IMR-90 (cell line): ENCODE data around the gene TYW5. TPM values are rescaled to one million over a fixed set of nuclear protein-coding genes. Genes with fewer than 3 reads are reported as not detected.

Experiments used
- ATAC-seq: fragments of 200-7000 bp; cut with Tn5 transposase; 2 replicates; pipeline ENCODE4 v1.9.1; 2020; ENCODE audit warnings: low read depth, mild to moderate bottlenecking, moderate library complexity
- BruUV-seq: library from RNA; stranded (reverse); fragments of 400-500 nt; replicated peaks from 2 replicates; lab custom pipeline; 2021; lab: Mats Ljungman, UMichigan
- CTCF ChIA-PET: fragments of 300-600 bp; formaldehyde crosslinking; extraction: SDS; loops from one replicate; lab custom pipeline; 2021; ENCODE audit warnings: antibody characterized with exemption; lab: Yijun Ruan, JAX
- POLR2A ChIA-PET: fragments of 300-600 bp; sonication (Branson Sonifier 250); formaldehyde crosslinking; loops from one replicate; lab custom pipeline; 2022; ENCODE audit warnings: antibody characterized with exemption; ENCODE audit not compliant: unreplicated experiment; lab: Charles Lee
- DNase-seq: peaks from one replicate; pipeline ENCODE4 v3.0.0; 2013
- H2AFZ ChIP-seq: replicated peaks from 2 replicates; pipeline ENCODE3; 2013; ENCODE audit warnings: low read length, mild to moderate bottlenecking; ENCODE audit not compliant: poor library complexity
- H2AK5ac ChIP-seq: 2 replicates; pipeline ENCODE4 v1.6.1; 2013; ENCODE audit warnings: low read depth, low read length, inconsistent platforms
- H2AK9ac ChIP-seq: replicated peaks from 2 replicates; pipeline ENCODE3; 2013; ENCODE audit warnings: mild to moderate bottlenecking, low read depth, low read length, moderate library complexity; ENCODE audit not compliant: poor library complexity
- H2BK120ac ChIP-seq: 2 replicates; pipeline ENCODE4 v1.6.1; 2013; ENCODE audit warnings: low read depth, low read length, inconsistent platforms
- H2BK15ac ChIP-seq: 3 replicates; pipeline ENCODE4 v1.6.1; 2013; ENCODE audit warnings: low read depth, low read length, inconsistent platforms
- H2BK20ac ChIP-seq: 2 replicates; pipeline ENCODE4 v1.6.1; 2013; ENCODE audit warnings: low read depth, mild to moderate bottlenecking, inconsistent platforms, low read length, moderate library complexity
- H2BK5ac ChIP-seq: 2 replicates; pipeline ENCODE4 v1.6.1; 2013; ENCODE audit warnings: mild to moderate bottlenecking, low read depth, low read length, inconsistent platforms; ENCODE audit not compliant: poor library complexity, severe bottlenecking
- H3K14ac ChIP-seq: replicated peaks from 2 replicates; pipeline ENCODE4 v1.6.1; 2013; ENCODE audit warnings: low read depth, low read length, inconsistent platforms
- H3K18ac ChIP-seq: 2 replicates; pipeline ENCODE4 v1.6.1; 2013; ENCODE audit warnings: low read depth, low read length, control low read depth
- H3K23ac ChIP-seq: 2 replicates; pipeline ENCODE4 v1.6.1; 2013; ENCODE audit warnings: low read depth, low read length, inconsistent platforms
- H3K27ac ChIP-seq: 2 replicates; pipeline ENCODE4 v1.5.1; 2013; ENCODE audit warnings: mild to moderate bottlenecking, control low read depth, low read length; ENCODE audit not compliant: insufficient read depth
- H3K27me3 ChIP-seq: 2 replicates; pipeline ENCODE4 v1.6.1; 2013; ENCODE audit warnings: low read length; ENCODE audit not compliant: control insufficient read depth, insufficient read depth
- H3K36me3 ChIP-seq: 2 replicates; pipeline ENCODE4 v1.6.1; 2013; ENCODE audit warnings: low read length, mixed read lengths; ENCODE audit not compliant: control insufficient read depth, insufficient read depth
- H3K4ac ChIP-seq: 2 replicates; pipeline ENCODE4 v1.6.1; 2013; ENCODE audit warnings: low read depth, low read length, inconsistent platforms
- H3K4me1 ChIP-seq: 2 replicates; pipeline ENCODE4 v1.6.1; 2013; ENCODE audit warnings: low read length, mixed read lengths; ENCODE audit not compliant: control insufficient read depth, insufficient read depth
- H3K4me2 ChIP-seq: 2 replicates; pipeline ENCODE4 v1.6.1; 2013; ENCODE audit warnings: low read depth, mild to moderate bottlenecking, control low read depth, low read length, moderate library complexity
- H3K4me3 ChIP-seq: 2 replicates; pipeline ENCODE4 v1.5.1; 2013; ENCODE audit warnings: low read depth, mild to moderate bottlenecking, control low read depth, low read length, moderate library complexity; ENCODE audit not compliant: insufficient read depth
- H3K56ac ChIP-seq: 2 replicates; pipeline ENCODE4 v1.6.1; 2013; ENCODE audit warnings: low read length, inconsistent platforms; ENCODE audit not compliant: insufficient read depth; ENCODE audit errors: extremely low read depth
- H3K79me1 ChIP-seq, 2 experiments: 2 replicates each; pipeline ENCODE4 v1.6.1; 2013; ENCODE audit warnings: low read length in 2 of 2, inconsistent platforms in 1 of 2, low read depth in 1 of 2
- H3K9ac ChIP-seq: 2 replicates; pipeline ENCODE4 v1.6.1; 2013; ENCODE audit warnings: low read depth, low read length, control low read depth
- H3K9me1 ChIP-seq: 2 replicates; pipeline ENCODE4 v1.6.1; 2013; ENCODE audit warnings: low read length, inconsistent platforms; ENCODE audit not compliant: insufficient read depth
- H3K9me3 ChIP-seq: 2 replicates; pipeline ENCODE4 v1.6.1; 2013; ENCODE audit warnings: low read length; ENCODE audit not compliant: control insufficient read depth, insufficient read depth
- H4K20me1 ChIP-seq: 2 replicates; pipeline ENCODE4 v1.6.1; 2013; ENCODE audit warnings: low read length, inconsistent platforms; ENCODE audit not compliant: insufficient read depth
- H4K5ac ChIP-seq: 2 replicates; pipeline ENCODE4 v1.6.1; 2013; ENCODE audit warnings: mild to moderate bottlenecking, low read depth, low read length, control low read depth
- H4K8ac ChIP-seq, 2 experiments: 2 replicates each; pipeline ENCODE4 v1.6.1; 2013; ENCODE audit warnings: low read depth in 2 of 2, low read length in 2 of 2, control low read depth in 1 of 2, inconsistent platforms in 1 of 2
- H4K91ac ChIP-seq: 2 replicates; pipeline ENCODE4 v1.6.1; 2013; ENCODE audit warnings: low read depth, low read length, inconsistent platforms; ENCODE audit not compliant: insufficient read depth
- BHLHE40 ChIP-seq: fragments of 150-350 bp; IDR thresholded peaks from 2 replicates; pipeline ENCODE4 v1.6.1; 2016; ENCODE audit warnings: mild to moderate bottlenecking, low read depth, low read length
- CEBPB ChIP-seq: IDR thresholded peaks from 2 replicates; pipeline ENCODE4 v1.6.1; 2012; ENCODE audit warnings: low read depth, low read length, improper control_type of control experiment
- CHD1 ChIP-seq: IDR thresholded peaks from 2 replicates; pipeline ENCODE4 v1.6.1; 2012; ENCODE audit warnings: low read depth, low read length, improper control_type of control experiment
- FOS ChIP-seq: fragments of 150-350 bp; IDR thresholded peaks from 2 replicates; pipeline ENCODE4 v1.6.1; 2016; ENCODE audit warnings: low read depth, low read length
- MAFK ChIP-seq: IDR thresholded peaks from 2 replicates; pipeline ENCODE4 v1.6.1; 2012; ENCODE audit warnings: low read depth, low read length, improper control_type of control experiment
- MAZ ChIP-seq: IDR thresholded peaks from 2 replicates; pipeline ENCODE4 v1.6.1; 2012; ENCODE audit warnings: low read depth, mild to moderate bottlenecking, low read length, improper control_type of control experiment, moderate library complexity, borderline replicate concordance
- MXI1 ChIP-seq: IDR thresholded peaks from 2 replicates; pipeline ENCODE4 v1.6.1; 2012; ENCODE audit warnings: low read depth, mild to moderate bottlenecking, low read length, moderate library complexity, borderline replicate concordance
- NFE2L2 ChIP-seq: fragments of 150-350 bp; IDR thresholded peaks from 2 replicates; pipeline ENCODE4 v1.6.1; 2016; ENCODE audit warnings: low read depth, mild to moderate bottlenecking, low read length
- POLR2A ChIP-seq: IDR thresholded peaks from 2 replicates; pipeline ENCODE4 v1.6.1; 2012; ENCODE audit warnings: mild to moderate bottlenecking, low read depth, low read length
- RAD21 ChIP-seq: IDR thresholded peaks from 2 replicates; pipeline ENCODE4 v1.6.1; 2012; ENCODE audit warnings: low read length, improper control_type of control experiment
- RCOR1 ChIP-seq: IDR thresholded peaks from 2 replicates; pipeline ENCODE4 v1.6.1; 2012; ENCODE audit warnings: mild to moderate bottlenecking, low read length, improper control_type of control experiment; ENCODE audit not compliant: insufficient replicate concordance
- RFX5 ChIP-seq: IDR thresholded peaks from 2 replicates; pipeline ENCODE4 v1.8.0; 2012; ENCODE audit warnings: low read depth, mild to moderate bottlenecking, low read length, moderate library complexity
- SMC3 ChIP-seq: fragments of 150-350 bp; IDR thresholded peaks from 2 replicates; pipeline ENCODE4 v1.6.1; 2016; ENCODE audit warnings: low read depth, mild to moderate bottlenecking, antibody characterized with exemption, low read length, moderate library complexity
- WGBS, 2 experiments: methylation state at CpG; one replicate each; pipeline versions ENCODE4 v1.1.5 to v1.1.7; 2013; ENCODE audit warnings: missing lambda C conversion rate in 2 of 2; ENCODE audit not compliant: insufficient read length in 1 of 2; ENCODE audit errors: extremely low coverage in 2 of 2; 5-methylcytosine and 5-hydroxymethylcytosine counted together
- dilution Hi-C: fragments of 300-500 bp; cut with HindIII; formaldehyde crosslinking; loops from one replicate; pipeline ENCODE4 v1.14.3; 2018; ENCODE audit warnings: low sequenced_read_pairs; ENCODE audit not compliant: unreplicated experiment
- in situ Hi-C: fragments of 300-500 bp; cut with MboI; formaldehyde crosslinking; loops from 3 replicates; pipeline ENCODE4 v1.14.3; 2019; ENCODE audit warnings: low sequenced_read_pairs, inconsistent platforms, mixed read lengths
- intact Hi-C: fragments of 100-400 bp; cut with micrococcal nuclease; formaldehyde crosslinking; loops from 2 replicates; pipeline ENCODE4 v1.10.0; 2022
- polyA plus RNA-seq, 3 experiments: library from polyadenylated mRNA; depleted of rRNA; stranded (reverse); fragments of >200 nt; gene quantifications; 2 replicates each; pipeline ENCODE4 v1.2.3, GENCODE V29; 2012; ENCODE audit warnings: low replicate concordance in 1 of 3
- total RNA-seq: library from RNA; depleted of rRNA; stranded (reverse); fragments of >200 nt; gene quantifications from 2 replicates; pipeline ENCODE4 v1.2.3, GENCODE V29; 2012
- TF ChIP-seq, protein P1 (sequence below): fragments of 150-350 bp; IDR thresholded peaks from 2 replicates; pipeline ENCODE4 v1.6.1; 2017; ENCODE audit warnings: mild to moderate bottlenecking, antibody characterized with exemption, low read length, low read depth
- TF ChIP-seq, protein P2 (sequence below): conservative IDR thresholded peaks from 2 replicates; pipeline ENCODE4 v1.5.1; 2012; ENCODE audit warnings: mild to moderate bottlenecking, low read depth, low read length, improper control_type of control experiment
- TF ChIP-seq, protein P3 (sequence below): fragments of 150-350 bp; IDR thresholded peaks from 2 replicates; pipeline ENCODE4 v1.6.1; 2016; ENCODE audit warnings: low read depth, mild to moderate bottlenecking, low read length, moderate library complexity, borderline replicate concordance

The TYW5 gene
- total and polyA plus RNA-seq, 2 of the 4 experiments (the other 2 are of a cell fraction), result 3.8 to 4.0 TPM

DNA sequence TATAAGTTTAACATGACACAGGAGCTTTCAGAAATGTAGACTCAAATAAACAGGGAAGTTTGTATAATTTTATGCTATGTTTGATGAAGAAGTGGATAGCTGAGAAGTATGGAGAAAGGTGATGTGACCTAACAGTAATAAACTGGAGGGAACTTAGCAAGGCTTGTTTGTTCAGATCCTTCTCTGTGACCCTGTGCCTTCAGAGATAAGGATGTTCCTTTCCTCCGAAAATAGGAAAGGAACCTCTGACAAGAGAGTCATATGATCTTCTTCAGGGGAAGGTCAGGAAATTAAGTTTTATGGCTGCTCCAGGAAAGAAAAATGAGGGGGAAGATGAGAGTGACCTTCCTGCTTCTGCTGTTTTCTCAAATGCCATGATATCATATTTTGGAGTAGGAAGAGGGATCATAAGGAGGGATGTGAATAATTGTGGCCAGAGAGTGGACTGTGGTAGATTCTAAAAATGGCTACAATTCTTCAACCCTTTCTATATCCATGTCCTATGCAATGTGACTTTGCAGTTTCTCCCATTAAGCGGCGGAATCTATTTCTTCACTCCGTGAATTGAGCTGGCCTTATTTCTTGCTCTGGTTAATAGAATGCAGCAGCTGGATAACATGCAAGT is 52.7 kb downstream of the TYW5 start:
- intact Hi-C loops, result no loop called here
- no peak overlapping the region for H3K23ac ChIP-seq
- no peak overlapping the region for H3K4ac ChIP-seq
- WGBS, 2 experiments, result no CpG with 5 or more reads among the region's 4 CpGs
- peaks cover 4% of the 10 kb centered on the region for H3K27me3 ChIP-seq
- no peak overlapping the region for H2AK9ac ChIP-seq
- H2AK5ac ChIP-seq, result no peak overlapping the region
- no peak overlapping the region for H3K27ac ChIP-seq
- H2BK5ac ChIP-seq, result no peak overlapping the region
- no peak overlapping the region for H4K5ac ChIP-seq
- no peaks in the 10 kb centered on the region for H4K20me1 ChIP-seq
- no peaks in the 10 kb centered on the region for H3K36me3 ChIP-seq
- no peak overlapping the region for H2AFZ ChIP-seq
- no peak overlapping the region for H3K4me3 ChIP-seq
- ChIA-PET POLR2A (no interaction called here), CTCF (no interaction called here)
- peaks cover 2% of the 10 kb centered on the region; the same call in 1 of the 2 replicates for H3K9me3 ChIP-seq
- DNase-seq, result no peak
- no TSS peak for BruUV-seq
- no peak for TF ChIP-seq CHD1
- TF ChIP-seq, protein P1, sequence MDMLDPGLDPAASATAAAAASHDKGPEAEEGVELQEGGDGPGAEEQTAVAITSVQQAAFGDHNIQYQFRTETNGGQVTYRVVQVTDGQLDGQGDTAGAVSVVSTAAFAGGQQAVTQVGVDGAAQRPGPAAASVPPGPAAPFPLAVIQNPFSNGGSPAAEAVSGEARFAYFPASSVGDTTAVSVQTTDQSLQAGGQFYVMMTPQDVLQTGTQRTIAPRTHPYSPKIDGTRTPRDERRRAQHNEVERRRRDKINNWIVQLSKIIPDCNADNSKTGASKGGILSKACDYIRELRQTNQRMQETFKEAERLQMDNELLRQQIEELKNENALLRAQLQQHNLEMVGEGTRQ, result no peak
- TF ChIP-seq RCOR1, result no peak
- no peak for TF ChIP-seq NFE2L2
- TF ChIP-seq RFX5, result no peak
- no peak for TF ChIP-seq FOS
- TF ChIP-seq, protein P2, sequence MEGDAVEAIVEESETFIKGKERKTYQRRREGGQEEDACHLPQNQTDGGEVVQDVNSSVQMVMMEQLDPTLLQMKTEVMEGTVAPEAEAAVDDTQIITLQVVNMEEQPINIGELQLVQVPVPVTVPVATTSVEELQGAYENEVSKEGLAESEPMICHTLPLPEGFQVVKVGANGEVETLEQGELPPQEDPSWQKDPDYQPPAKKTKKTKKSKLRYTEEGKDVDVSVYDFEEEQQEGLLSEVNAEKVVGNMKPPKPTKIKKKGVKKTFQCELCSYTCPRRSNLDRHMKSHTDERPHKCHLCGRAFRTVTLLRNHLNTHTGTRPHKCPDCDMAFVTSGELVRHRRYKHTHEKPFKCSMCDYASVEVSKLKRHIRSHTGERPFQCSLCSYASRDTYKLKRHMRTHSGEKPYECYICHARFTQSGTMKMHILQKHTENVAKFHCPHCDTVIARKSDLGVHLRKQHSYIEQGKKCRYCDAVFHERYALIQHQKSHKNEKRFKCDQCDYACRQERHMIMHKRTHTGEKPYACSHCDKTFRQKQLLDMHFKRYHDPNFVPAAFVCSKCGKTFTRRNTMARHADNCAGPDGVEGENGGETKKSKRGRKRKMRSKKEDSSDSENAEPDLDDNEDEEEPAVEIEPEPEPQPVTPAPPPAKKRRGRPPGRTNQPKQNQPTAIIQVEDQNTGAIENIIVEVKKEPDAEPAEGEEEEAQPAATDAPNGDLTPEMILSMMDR, result no peak
- TF ChIP-seq CEBPB, result no peak
- TF ChIP-seq SMC3, result no peak
- no peak for TF ChIP-seq BHLHE40
- no peak for TF ChIP-seq POLR2A
- no peak for TF ChIP-seq MAZ
- TF ChIP-seq RAD21, result no peak
- no peak for TF ChIP-seq MAFK
- TF ChIP-seq, protein P3, sequence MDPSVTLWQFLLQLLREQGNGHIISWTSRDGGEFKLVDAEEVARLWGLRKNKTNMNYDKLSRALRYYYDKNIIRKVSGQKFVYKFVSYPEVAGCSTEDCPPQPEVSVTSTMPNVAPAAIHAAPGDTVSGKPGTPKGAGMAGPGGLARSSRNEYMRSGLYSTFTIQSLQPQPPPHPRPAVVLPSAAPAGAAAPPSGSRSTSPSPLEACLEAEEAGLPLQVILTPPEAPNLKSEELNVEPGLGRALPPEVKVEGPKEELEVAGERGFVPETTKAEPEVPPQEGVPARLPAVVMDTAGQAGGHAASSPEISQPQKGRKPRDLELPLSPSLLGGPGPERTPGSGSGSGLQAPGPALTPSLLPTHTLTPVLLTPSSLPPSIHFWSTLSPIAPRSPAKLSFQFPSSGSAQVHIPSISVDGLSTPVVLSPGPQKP, result no peak
- TF ChIP-seq MXI1, result no peak
- in situ Hi-C loops, result no loop called here
- no peaks in the 10 kb centered on the region for H3K9me1 ChIP-seq
- no peak overlapping the region for H3K14ac ChIP-seq
- no peak for ATAC-seq
- H3K4me2 ChIP-seq, result no peak overlapping the region
- H2BK120ac ChIP-seq, result no peak overlapping the region
- H2BK20ac ChIP-seq, result no peak overlapping the region
- H4K91ac ChIP-seq, result no peak overlapping the region
- no peak overlapping the region for H2BK15ac ChIP-seq
- H4K8ac ChIP-seq, result no peak overlapping the region
- dilution Hi-C loops, result no loop called here
- H3K18ac ChIP-seq, result no peak overlapping the region
- H3K4me1 ChIP-seq, result no peaks in the 10 kb centered on the region
- no peak overlapping the region for H3K56ac ChIP-seq
- no peaks in the 10 kb centered on the region for H3K79me1 ChIP-seq
- H3K9ac ChIP-seq, result no peak overlapping the region
